ENCODE data around the gene AMELY.
"Not testable (repeated sequence)": the region's sequence is repeated elsewhere in the genome, so short reads cannot be mapped to it uniquely, and the experiment has no call there.

The AMELY gene

GRCh38 chrY:6928265-6928664 is 16.7 kb upstream of the AMELY start:
- no peak for DNase-seq (ENCODE audit: low read depth)
- TF ChIP-seq CTCF (conservative IDR thresholded peaks at IDR 0.05; ENCODE audit: low read length): no peak
- H3K4me3 ChIP-seq (ENCODE audit: low read length): no peak overlapping the region

GRCh38 chrY:6921061-6921460 is 9.5 kb upstream of the AMELY start:
- no peak overlapping the region for H3K4me3 ChIP-seq (ENCODE audit: low read length)
- TF ChIP-seq CTCF (conservative IDR thresholded peaks at IDR 0.05; ENCODE audit: low read length): no peak
- DNase-seq (ENCODE audit: low read depth): no peak

GRCh38 chrY:6913362-6913761 is 1.8 kb upstream of the AMELY start:
- no peak for DNase-seq (ENCODE audit: low read depth)
- H3K4me3 ChIP-seq (ENCODE audit: low read length): no peak overlapping the region
- TF ChIP-seq CTCF (conservative IDR thresholded peaks at IDR 0.05; ENCODE audit: low read length): no peak

- H3K4me3 ChIP-seq (ENCODE audit: low read length): no peak within 1 kb of the TSS
- TF ChIP-seq CTCF (conservative IDR thresholded peaks at IDR 0.05; ENCODE audit: low read length): no peak
- no peak for DNase-seq (ENCODE audit: low read depth)
These were observed 940 bp downstream of the AMELY start, which contains the start of gene TBL1Y for GRCh38 chrY:6910372-6911252. Gene TBL1Y, plus strand, starts transcription at chrY:6910697. Its CDS starts 114,388 bp downstream, at chrY:7025085.

GRCh38 chrY:6909856-6910255 is 1.7 kb downstream of the AMELY start:
- H3K4me3 ChIP-seq (ENCODE audit: low read length): no peak overlapping the region
- TF ChIP-seq CTCF (conservative IDR thresholded peaks at IDR 0.05; ENCODE audit: low read length): no peak
- no peak for DNase-seq (ENCODE audit: low read depth)

- no peak for TF ChIP-seq CTCF (conservative IDR thresholded peaks at IDR 0.05; ENCODE audit: low read length)
- no peak overlapping the region for H3K4me3 ChIP-seq (ENCODE audit: low read length)
- DNase-seq (ENCODE audit: low read depth): no peak
These were observed 2.4 kb downstream of the AMELY start for GRCh38 chrY:6909118-6909521.

- H3K4me3 ChIP-seq (ENCODE audit: low read length): not testable (repeated sequence)
These were observed 3.5 kb downstream of the AMELY start for GRCh38 chrY:6908021-6908420.

More at GRCh38 chrY:6908021-6908420, 3.5 kb downstream of the AMELY start:
- DNase-seq (ENCODE audit: low read depth): not testable (repeated sequence)
